ENCODE data around the gene PDE4A. TPM values are rescaled to one million over a fixed set of nuclear protein-coding genes. Genes with fewer than 3 reads are reported as not detected.

The PDE4A gene
- total RNA-seq, 4 donors from 2014 or later: 3.3 to 7.2 (median 5.1) TPM

- DNase-seq: no peak
- Histone ChIP-seq H3K36me3 (no peaks in the 10 kb centered on the region), H3K27me3 (no peaks in the 10 kb centered on the region), H3K27ac (no peak overlapping the region), H3K9me3 (no peaks in the 10 kb centered on the region), H3K4me1 (no peaks in the 10 kb centered on the region), H3K4me3 (no peak overlapping the region)
- TF ChIP-seq POLR2A (IDR thresholded peaks at IDR 0.05) (no peak), CTCF (IDR thresholded peaks at IDR 0.05) (no peak)
Measured at GRCh38 chr19:10473192-10473591, 52.9 kb downstream of the PDE4A start.

GRCh38 chr19:10474962-10475451, 54.7 kb downstream of the PDE4A start:
- TF ChIP-seq POLR2A (IDR thresholded peaks at IDR 0.05): no peak
- no peak for TF ChIP-seq CTCF (IDR thresholded peaks at IDR 0.05)
- no peak for DNase-seq
- H3K27ac ChIP-seq: no peak overlapping the region
- H3K27me3 ChIP-seq: no peaks in the 10 kb centered on the region
- H3K36me3 ChIP-seq: no peaks in the 10 kb centered on the region
- peaks cover 0 to 5% (median 2%) of the 10 kb centered on the region in 4 donors for H3K4me1 ChIP-seq
- no peak overlapping the region for H3K4me3 ChIP-seq
- no peaks in the 10 kb centered on the region for H3K9me3 ChIP-seq

- TF ChIP-seq CTCF (IDR thresholded peaks at IDR 0.05) (no peak), POLR2A (IDR thresholded peaks at IDR 0.05) (no peak)
- no peak for DNase-seq
- H3K9me3 ChIP-seq: no peaks in the 10 kb centered on the region
- no peaks in the 10 kb centered on the region for H3K27me3 ChIP-seq
- peak overlapping the region in 2 of 4 donors; percentile 35 to 46 for H3K4me3 ChIP-seq
- peaks cover 0 to 5% (median 2%) of the 10 kb centered on the region in 4 donors for H3K4me1 ChIP-seq
- no peaks in the 10 kb centered on the region for H3K36me3 ChIP-seq
- no peak overlapping the region for H3K27ac ChIP-seq
Measured at GRCh38 chr19:10478476-10478875, 58.1 kb downstream of the PDE4A start.

- H3K9me3 ChIP-seq: no peaks in the 10 kb centered on the region
- H3K4me1 ChIP-seq: peaks cover 0 to 5% (median 2%) of the 10 kb centered on the region in 4 donors
- H3K27me3 ChIP-seq: no peaks in the 10 kb centered on the region
- no peaks in the 10 kb centered on the region for H3K36me3 ChIP-seq
- peak overlapping the region; percentile 4 to 46 (median 28) for H3K4me3 ChIP-seq
- H3K27ac ChIP-seq: peak overlapping the region in 1 of 4 donors; percentile 25
- peak; percentile 75 to 92 (median 83) for DNase-seq
- TF ChIP-seq POLR2A (IDR thresholded peaks at IDR 0.05) (no peak), CTCF (IDR thresholded peaks at IDR 0.05) (peak in 4 of 6 experiments; percentile 20 to 76 (median 42))
Measured at GRCh38 chr19:10478903-10479384, 58.6 kb downstream of the PDE4A start.

- Histone ChIP-seq H3K27ac (no peak overlapping the region), H3K4me1 (no peaks in the 10 kb centered on the region), H3K36me3 (peaks cover 0 to 58% (median 0%) of the 10 kb centered on the region in 3 donors), H3K27me3 (no peaks in the 10 kb centered on the region), H3K9me3 (no peaks in the 10 kb centered on the region), H3K4me3 (no peak overlapping the region)
- no peak for DNase-seq
- TF ChIP-seq CTCF (IDR thresholded peaks at IDR 0.05): no peak
- TF ChIP-seq POLR2A (IDR thresholded peaks at IDR 0.05): no peak
Measured at GRCh38 chr19:10486551-10486950, 66.2 kb downstream of the PDE4A start.
